Thoracic aorta (tissue), 2 donors: ENCODE data around the gene PIEZO1. TPM values are rescaled to one million over a fixed set of nuclear protein-coding genes. Genes with fewer than 3 reads are reported as not detected.
"Not testable (repeated sequence)": the region's sequence is repeated elsewhere in the genome, so short reads cannot be mapped to it uniquely, and the experiment has no call there.

Experiments
- ATAC-seq: fragments of 150-250 bp; one replicate; pipeline ENCODE4 v1.8.0; 2017; ENCODE audit warnings: low read depth; ENCODE audit not compliant: insufficient number of reproducible peaks, low FRiP score
- DNase-seq: peaks from one replicate; pipeline ENCODE4 v3.0.0-alpha.2; 2020; ENCODE audit warnings: low spot score
- H3K27ac ChIP-seq, 2 donors: fragments of 200-600 bp; sonication (generic); 1 replicate in 1 of 2; 2 replicates in 1 of 2; pipeline ENCODE4 v1.5.1; 2016; ENCODE audit warnings: mild to moderate bottlenecking in 2 of 2, moderate library complexity in 2 of 2
- H3K27me3 ChIP-seq: fragments of 200-600 bp; sonication (generic); replicated peaks from 2 replicates; pipeline ENCODE4 v1.6.0; 2016; ENCODE audit warnings: mild to moderate bottlenecking; ENCODE audit not compliant: insufficient read depth
- H3K36me3 ChIP-seq: fragments of 200-600 bp; sonication (generic); one replicate; pipeline ENCODE4 v1.5.1; 2016
- H3K4me1 ChIP-seq, 2 donors: fragments of 200-600 bp; sonication (generic); 1 replicate in 1 of 2; 2 replicates in 1 of 2; pipeline versions ENCODE4 v1.5.1 to v1.6.0; 2016; ENCODE audit warnings: low read depth in 2 of 2, mild to moderate bottlenecking in 1 of 2; ENCODE audit not compliant: control insufficient read depth in 1 of 2
- H3K4me3 ChIP-seq: fragments of 200-600 bp; sonication (generic); 2 replicates; pipeline ENCODE4 v1.5.1; 2016; ENCODE audit warnings: mild to moderate bottlenecking
- H3K9me3 ChIP-seq: fragments of 200-600 bp; sonication (generic); 2 replicates; pipeline ENCODE4 v1.5.1; 2016
- total RNA-seq, 2 donors: library from RNA; depleted of rRNA; stranded (reverse); fragments of >200 nt; gene quantifications; one replicate each; pipeline versions ENCODE4 v1.1.0 to v1.2.3, GENCODE V29; 2016
- TF ChIP-seq, protein P1 (sequence below): fragments of 200-600 bp; sonication (generic); IDR thresholded peaks from one replicate; pipeline ENCODE4 v1.5.1; 2019; ENCODE audit warnings: antibody characterized with exemption

PIEZO1 gene
- total RNA-seq, 2 donors from 2014 or later, result 108 to 179 TPM

DNA sequence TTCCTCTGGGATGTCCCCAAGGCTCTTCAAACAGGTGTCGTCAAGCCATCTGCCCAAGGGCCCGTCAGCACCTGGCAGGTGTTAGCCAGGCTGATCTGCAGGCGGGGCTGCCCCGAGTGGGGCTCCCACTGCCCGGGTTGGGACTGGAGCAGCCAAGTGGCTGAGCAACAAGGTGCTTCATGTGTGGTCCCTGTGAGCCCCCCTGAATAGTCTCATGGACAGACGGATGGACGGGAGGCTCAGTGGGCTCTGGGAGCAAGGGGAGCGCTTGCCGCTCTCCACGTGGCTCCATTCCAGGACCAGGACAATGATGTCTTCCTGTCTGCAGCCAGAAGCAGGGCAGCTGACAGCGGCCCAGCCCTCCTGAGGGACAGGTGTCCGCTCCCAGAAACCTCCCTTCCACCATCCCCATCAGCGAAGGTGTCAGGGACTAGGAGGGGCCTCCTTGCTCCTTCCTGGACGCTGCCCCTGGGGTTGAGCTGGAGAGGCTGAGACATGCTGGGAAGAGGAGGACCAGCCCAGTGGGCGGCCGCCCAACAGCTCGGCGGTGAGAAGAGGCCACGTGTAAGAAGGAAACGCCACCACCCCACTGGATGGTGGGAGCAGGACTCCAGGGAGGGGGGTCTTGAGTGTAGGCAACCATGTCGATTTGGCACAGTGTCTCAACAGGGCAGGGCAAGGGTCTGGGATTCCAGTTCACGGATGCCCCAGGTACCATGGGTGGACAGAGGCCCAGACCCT lies 108.3 kb downstream of the PIEZO1 start:
- Histone ChIP-seq H3K4me1 (no peaks in the 10 kb centered on the region), H3K4me3 (no peak overlapping the region), H3K36me3 (no peaks in the 10 kb centered on the region), H3K27ac (no peak overlapping the region), H3K9me3 (no peaks in the 10 kb centered on the region), H3K27me3 (no peaks in the 10 kb centered on the region)
- TF ChIP-seq, protein P1, sequence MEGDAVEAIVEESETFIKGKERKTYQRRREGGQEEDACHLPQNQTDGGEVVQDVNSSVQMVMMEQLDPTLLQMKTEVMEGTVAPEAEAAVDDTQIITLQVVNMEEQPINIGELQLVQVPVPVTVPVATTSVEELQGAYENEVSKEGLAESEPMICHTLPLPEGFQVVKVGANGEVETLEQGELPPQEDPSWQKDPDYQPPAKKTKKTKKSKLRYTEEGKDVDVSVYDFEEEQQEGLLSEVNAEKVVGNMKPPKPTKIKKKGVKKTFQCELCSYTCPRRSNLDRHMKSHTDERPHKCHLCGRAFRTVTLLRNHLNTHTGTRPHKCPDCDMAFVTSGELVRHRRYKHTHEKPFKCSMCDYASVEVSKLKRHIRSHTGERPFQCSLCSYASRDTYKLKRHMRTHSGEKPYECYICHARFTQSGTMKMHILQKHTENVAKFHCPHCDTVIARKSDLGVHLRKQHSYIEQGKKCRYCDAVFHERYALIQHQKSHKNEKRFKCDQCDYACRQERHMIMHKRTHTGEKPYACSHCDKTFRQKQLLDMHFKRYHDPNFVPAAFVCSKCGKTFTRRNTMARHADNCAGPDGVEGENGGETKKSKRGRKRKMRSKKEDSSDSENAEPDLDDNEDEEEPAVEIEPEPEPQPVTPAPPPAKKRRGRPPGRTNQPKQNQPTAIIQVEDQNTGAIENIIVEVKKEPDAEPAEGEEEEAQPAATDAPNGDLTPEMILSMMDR, result no peak
- DNase-seq (no peak), ATAC-seq (no peak)

DNA sequence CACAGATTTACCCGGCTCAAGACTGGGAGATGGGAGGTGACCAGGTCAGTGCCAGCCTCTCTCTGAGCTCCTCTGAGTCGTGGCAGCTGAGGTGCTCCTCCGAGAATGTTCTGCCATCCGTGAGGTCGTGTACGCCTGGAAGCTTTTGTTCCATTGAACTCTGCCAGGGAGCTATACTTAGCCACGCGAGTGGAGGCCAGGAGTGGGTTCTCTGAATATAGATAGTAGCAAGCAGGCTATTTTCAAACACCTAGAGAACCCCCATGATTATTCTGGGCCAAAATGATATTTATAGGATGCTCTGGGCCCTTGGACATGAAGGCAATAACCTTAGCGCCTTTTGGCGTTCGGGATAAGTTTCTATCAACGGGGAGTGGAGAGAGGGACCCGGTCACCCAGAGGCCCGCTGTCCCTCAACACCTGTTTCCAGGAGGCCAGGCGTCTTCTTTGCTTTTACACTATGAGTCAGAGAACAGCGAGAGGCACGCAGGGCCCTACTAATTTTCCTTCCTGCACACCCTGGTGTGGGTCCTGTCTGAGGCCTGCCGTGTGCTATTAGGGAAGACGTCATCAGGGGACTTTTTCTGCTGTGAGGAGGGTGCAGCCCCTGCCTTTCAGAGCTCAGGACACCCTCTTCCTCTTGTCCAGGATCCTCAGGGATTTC lies 111.2 kb downstream of the PIEZO1 start:
- H3K36me3 ChIP-seq, result no peaks in the 10 kb centered on the region
- no peaks in the 10 kb centered on the region for H3K4me1 ChIP-seq
- no peaks in the 10 kb centered on the region for H3K27me3 ChIP-seq
- H3K27ac ChIP-seq, result no peak overlapping the region
- ATAC-seq, result no peak
- H3K4me3 ChIP-seq, result no peak overlapping the region
- no peaks in the 10 kb centered on the region for H3K9me3 ChIP-seq
- no peak for DNase-seq
- TF ChIP-seq, protein P1, result no peak

DNA sequence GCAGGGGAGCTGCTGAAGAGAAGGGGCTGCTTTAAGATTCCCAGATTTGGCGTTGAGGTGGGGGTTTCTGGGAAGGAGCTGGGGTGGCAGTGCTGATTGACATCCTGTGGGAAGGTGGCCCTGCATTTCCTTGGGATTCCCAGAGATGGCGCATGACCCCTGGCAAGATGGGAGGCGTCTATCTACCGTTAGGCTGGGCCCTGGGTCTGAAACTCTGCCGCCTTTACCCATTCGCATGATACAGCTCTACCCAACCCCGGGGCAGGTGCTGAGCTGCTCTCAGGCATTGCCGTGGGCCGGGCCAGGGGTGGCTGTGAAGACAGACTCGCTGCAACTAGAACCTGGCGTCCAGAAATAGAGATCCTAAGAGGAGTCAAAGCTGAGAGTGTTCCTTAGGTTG lies 112.2 kb downstream of the PIEZO1 start:
- ATAC-seq, result no peak
- Histone ChIP-seq H3K4me1 (no peaks in the 10 kb centered on the region), H3K4me3 (no peak overlapping the region), H3K27me3 (no peaks in the 10 kb centered on the region), H3K9me3 (no peaks in the 10 kb centered on the region), H3K36me3 (no peaks in the 10 kb centered on the region), H3K27ac (no peak overlapping the region)
- TF ChIP-seq, protein P1, result no peak
- DNase-seq, result no peak

DNA sequence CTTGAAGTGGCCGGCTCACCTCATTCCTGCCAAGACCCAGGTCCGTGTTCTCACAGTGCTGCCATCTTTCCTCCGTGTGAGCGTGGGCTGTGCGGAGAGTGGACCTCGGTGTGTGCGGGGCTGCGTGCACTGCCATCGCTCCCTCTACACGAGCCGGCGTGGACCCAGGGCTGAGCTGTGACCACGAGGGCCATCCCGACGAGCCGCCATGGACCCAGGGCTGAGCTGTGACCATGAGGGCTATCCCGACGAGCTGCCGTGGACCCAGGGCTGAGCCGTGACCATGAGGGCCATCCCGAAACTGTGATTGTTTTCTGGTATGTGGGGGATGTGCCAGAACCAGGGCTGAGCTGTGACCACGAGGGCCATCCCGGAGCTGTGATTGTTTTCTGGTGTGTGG lies 113.2 kb downstream of the PIEZO1 start:
- Histone ChIP-seq H3K27ac (no peak overlapping the region), H3K4me3 (no peak overlapping the region), H3K27me3 (no peaks in the 10 kb centered on the region), H3K36me3 (no peaks in the 10 kb centered on the region), H3K4me1 (no peaks in the 10 kb centered on the region), H3K9me3 (no peaks in the 10 kb centered on the region)
- ATAC-seq (no peak), DNase-seq (no peak)
- TF ChIP-seq, protein P1, result no peak

DNA sequence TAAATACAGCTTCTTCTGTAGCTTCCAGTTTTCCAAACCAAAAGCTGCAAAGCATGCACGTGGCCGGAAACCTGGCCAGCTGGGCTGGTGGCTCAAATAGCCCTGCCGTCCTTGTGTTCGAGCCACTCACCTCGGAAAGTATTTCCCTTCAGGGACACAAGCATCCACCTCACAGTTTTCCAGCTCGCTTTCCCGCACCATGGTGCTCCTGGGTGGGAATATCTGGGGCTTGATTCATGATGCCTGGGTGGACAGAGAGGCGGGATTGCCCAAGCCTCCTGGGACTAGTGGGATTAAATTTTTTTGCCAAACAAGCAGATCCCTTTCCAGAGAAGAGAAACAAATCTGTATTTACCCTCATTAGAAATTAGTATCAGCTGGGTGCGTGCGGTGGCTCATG lies 115.0 kb downstream of the PIEZO1 start:
- Histone ChIP-seq H3K36me3 (no peaks in the 10 kb centered on the region), H3K27ac (no peak overlapping the region), H3K27me3 (no peaks in the 10 kb centered on the region), H3K4me1 (no peaks in the 10 kb centered on the region), H3K9me3 (no peaks in the 10 kb centered on the region), H3K4me3 (no peak overlapping the region)
- TF ChIP-seq, protein P1, result no peak
- ATAC-seq (no peak), DNase-seq (no peak)

DNA sequence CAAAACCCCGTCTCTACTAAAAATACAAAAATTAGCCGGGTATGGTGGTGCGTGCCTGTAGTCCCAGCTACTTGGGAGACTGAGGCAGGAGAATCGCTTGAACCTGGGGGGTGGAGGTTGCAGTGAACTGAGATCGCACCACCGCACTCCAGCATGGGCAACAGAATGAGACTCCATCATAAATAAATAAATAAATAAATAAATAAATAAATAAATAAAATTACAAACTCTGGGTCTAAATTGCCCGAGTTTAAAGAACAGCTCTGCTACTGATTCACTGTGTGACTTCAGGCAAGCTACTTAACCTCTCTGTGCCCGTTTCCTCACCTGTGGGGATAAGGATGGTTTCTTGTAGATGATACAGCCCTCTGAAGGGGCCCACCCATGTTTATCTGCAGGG lies 115.5 kb downstream of the PIEZO1 start:
- H3K4me3 ChIP-seq, H3K4me1 ChIP-seq, H3K36me3 ChIP-seq, ATAC-seq, H3K9me3 ChIP-seq, DNase-seq, H3K27ac ChIP-seq, H3K27me3 ChIP-seq: not testable (repeated sequence)
